Upper lobe of left lung (tissue), 6 donors: ENCODE measurements around the gene TAF1A. TPM values are rescaled to one million over a fixed set of nuclear protein-coding genes. Genes with fewer than 3 reads are reported as not detected.

Experiments used
- ATAC-seq, 2 donors: fragments of 200-7000 bp; cut with Tn5 transposase; one replicate each; pipeline ENCODE4 v1.9.1; 2022; ENCODE audit warnings: mild to moderate bottlenecking in 2 of 2, moderate library complexity in 2 of 2; ENCODE audit not compliant: low FRiP score in 2 of 2
- DNase-seq, 2 donors: peaks; one replicate each; pipeline ENCODE4 v3.0.0-alpha.2; 2019 to 2020
- H3K27ac ChIP-seq, 4 donors: fragments of 200-600 bp; sonication (generic); one replicate each; pipeline ENCODE4 v1.5.1; 2016 to 2019
- H3K27me3 ChIP-seq, 4 donors: fragments of 200-600 bp; sonication (generic); one replicate each; pipeline ENCODE4 v1.5.1; 2017 to 2019
- H3K36me3 ChIP-seq, 4 donors: fragments of 200-600 bp; sonication (generic); one replicate each; pipeline ENCODE4 v1.5.1; 2016 to 2019
- H3K4me1 ChIP-seq, 4 donors: fragments of 200-600 bp; sonication (generic); one replicate each; pipeline ENCODE4 v1.5.1; 2018 to 2019
- H3K4me3 ChIP-seq, 4 donors: fragments of 200-600 bp; sonication (generic); one replicate each; pipeline ENCODE4 v1.5.1; 2017 to 2019; ENCODE audit warnings: mild to moderate bottlenecking in 2 of 4, moderate library complexity in 1 of 4
- H3K9me3 ChIP-seq, 4 donors: fragments of 200-600 bp; sonication (generic); one replicate each; pipeline ENCODE4 v1.5.1; 2018 to 2019
- EP300 ChIP-seq, 4 donors: sonication (generic); formaldehyde crosslinking; IDR thresholded peaks; one replicate each; pipeline ENCODE4 v1.5.1; 2017; ENCODE audit warnings: antibody characterized with exemption in 4 of 4, control low read depth in 2 of 4
- POLR2A ChIP-seq, 4 donors: fragments of 450-650 bp; IDR thresholded peaks; one replicate each; pipeline ENCODE4 v1.5.1; 2016 to 2017; ENCODE audit warnings: antibody characterized with exemption in 4 of 4, mild to moderate bottlenecking in 2 of 4
- POLR2AphosphoS5 ChIP-seq, 2 donors: sonication (generic); formaldehyde crosslinking; IDR thresholded peaks; one replicate each; pipeline ENCODE4 v1.5.1; 2017; ENCODE audit warnings: antibody characterized with exemption in 2 of 2
- WGBS, 2 donors: methylation state at CpG; one replicate each; pipeline ENCODE4 v1.1.5; 2017 to 2018; 5-methylcytosine and 5-hydroxymethylcytosine counted together
- total RNA-seq, 6 donors: library from RNA; depleted of rRNA in 4 of 6; stranded (reverse); fragments of >200 nt in 4 of 6; gene quantifications; one replicate each; pipeline versions ENCODE4 v1.1.0 to v1.2.1, GENCODE V29; 2016 to 2021
- TF ChIP-seq, protein P1 (sequence below), 6 experiments: fragments of 450-650 bp in 4 of 6; fragments of 200-600 bp in 2 of 6; sonication (generic) in 2 of 6; IDR thresholded peaks; one replicate each; pipeline ENCODE4 v1.5.1; 2016 to 2019; ENCODE audit warnings: antibody characterized with exemption in 6 of 6
- donor health status: DM: no; HTN: no; CAD: no; lungs with moderate emphysema.
- donor health status: DM: no; HTN: yes; CAD: no; lungs with severe emphysema.

TAF1A gene
- total RNA-seq, 6 donors from 2014 or later = 1.6 to 12.0 (median 4.7) TPM

DNA sequence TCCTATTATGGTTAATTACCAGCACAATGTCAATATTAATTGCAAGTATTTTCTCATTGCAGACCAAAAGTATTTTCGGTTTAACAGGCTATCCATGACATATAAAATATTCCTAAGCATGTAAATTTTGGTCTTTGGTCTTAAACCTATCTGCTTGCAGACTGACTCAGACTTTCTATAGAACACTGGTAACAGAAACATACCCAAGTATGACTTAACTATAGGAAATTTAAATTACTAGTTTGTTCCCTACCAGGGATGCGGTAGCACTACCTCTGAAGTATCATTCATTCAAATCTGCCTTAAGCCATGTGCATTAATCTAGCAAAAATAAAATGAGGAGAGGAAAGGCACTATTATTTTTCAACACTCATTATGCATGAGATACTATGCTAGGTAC is 2.9 kb downstream of the TAF1A start:
- Histone ChIP-seq H3K36me3 (peaks cover 0 to 30% (median 3%) of the 10 kb centered on the region in 4 donors), H3K27me3 (no peaks in the 10 kb centered on the region), H3K9me3 (no peaks in the 10 kb centered on the region), H3K4me3 (no peak overlapping the region), H3K4me1 (peaks cover 16 to 23% (median 18%) of the 10 kb centered on the region in 4 donors), H3K27ac (no peak overlapping the region)
- TF ChIP-seq POLR2A (IDR thresholded peaks at IDR 0.05) (no peak), POLR2AphosphoS5 (IDR thresholded peaks at IDR 0.05) (no peak), EP300 (IDR thresholded peaks at IDR 0.05) (no peak)
- TF ChIP-seq, protein P1, sequence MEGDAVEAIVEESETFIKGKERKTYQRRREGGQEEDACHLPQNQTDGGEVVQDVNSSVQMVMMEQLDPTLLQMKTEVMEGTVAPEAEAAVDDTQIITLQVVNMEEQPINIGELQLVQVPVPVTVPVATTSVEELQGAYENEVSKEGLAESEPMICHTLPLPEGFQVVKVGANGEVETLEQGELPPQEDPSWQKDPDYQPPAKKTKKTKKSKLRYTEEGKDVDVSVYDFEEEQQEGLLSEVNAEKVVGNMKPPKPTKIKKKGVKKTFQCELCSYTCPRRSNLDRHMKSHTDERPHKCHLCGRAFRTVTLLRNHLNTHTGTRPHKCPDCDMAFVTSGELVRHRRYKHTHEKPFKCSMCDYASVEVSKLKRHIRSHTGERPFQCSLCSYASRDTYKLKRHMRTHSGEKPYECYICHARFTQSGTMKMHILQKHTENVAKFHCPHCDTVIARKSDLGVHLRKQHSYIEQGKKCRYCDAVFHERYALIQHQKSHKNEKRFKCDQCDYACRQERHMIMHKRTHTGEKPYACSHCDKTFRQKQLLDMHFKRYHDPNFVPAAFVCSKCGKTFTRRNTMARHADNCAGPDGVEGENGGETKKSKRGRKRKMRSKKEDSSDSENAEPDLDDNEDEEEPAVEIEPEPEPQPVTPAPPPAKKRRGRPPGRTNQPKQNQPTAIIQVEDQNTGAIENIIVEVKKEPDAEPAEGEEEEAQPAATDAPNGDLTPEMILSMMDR (IDR thresholded peaks at IDR 0.05) = no peak
- ATAC-seq (no peak), DNase-seq (no peak)
- 92 to 95% methylated on average over 2 of the region's 2 CpGs for WGBS, 2 donors

DNA sequence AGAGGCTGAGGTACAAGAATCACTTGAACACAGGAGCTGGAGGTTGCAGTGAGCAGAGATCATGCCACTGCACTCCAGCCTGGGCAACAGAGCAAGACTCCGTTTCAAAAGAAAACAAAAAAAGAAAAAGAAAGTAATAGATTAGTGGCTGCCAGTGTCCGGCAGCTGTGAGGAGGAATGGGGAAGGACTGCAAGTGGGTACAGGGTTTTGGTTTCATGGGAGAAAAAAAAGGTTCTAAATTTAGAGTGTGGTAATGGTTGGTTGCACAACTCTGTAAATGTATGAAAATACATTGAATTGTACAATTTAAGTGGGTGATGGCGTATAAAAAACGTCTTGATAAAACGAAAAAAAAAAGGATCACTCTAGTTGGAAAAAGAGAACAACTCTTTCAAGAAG is 6.7 kb downstream of the TAF1A start:
- 64 to 65% methylated on average over 5 of the region's 5 CpGs for WGBS, 2 donors
- H3K4me1 ChIP-seq = peaks cover 0 to 6% (median 3%) of the 10 kb centered on the region in 4 donors
- no peaks in the 10 kb centered on the region for H3K27me3 ChIP-seq
- DNase-seq = no peak
- no peaks in the 10 kb centered on the region for H3K9me3 ChIP-seq
- ATAC-seq = peak in 1 of 2 donors; percentile 40
- no peak overlapping the region for H3K4me3 ChIP-seq
- TF ChIP-seq EP300 (IDR thresholded peaks at IDR 0.05) (no peak), POLR2A (IDR thresholded peaks at IDR 0.05) (no peak), POLR2AphosphoS5 (IDR thresholded peaks at IDR 0.05) (no peak)
- TF ChIP-seq, protein P1 (IDR thresholded peaks at IDR 0.05) = no peak
- H3K36me3 ChIP-seq = peaks cover 0 to 33% (median 3%) of the 10 kb centered on the region in 4 donors
- H3K27ac ChIP-seq = peak overlapping the region in 1 of 4 donors; percentile 40

DNA sequence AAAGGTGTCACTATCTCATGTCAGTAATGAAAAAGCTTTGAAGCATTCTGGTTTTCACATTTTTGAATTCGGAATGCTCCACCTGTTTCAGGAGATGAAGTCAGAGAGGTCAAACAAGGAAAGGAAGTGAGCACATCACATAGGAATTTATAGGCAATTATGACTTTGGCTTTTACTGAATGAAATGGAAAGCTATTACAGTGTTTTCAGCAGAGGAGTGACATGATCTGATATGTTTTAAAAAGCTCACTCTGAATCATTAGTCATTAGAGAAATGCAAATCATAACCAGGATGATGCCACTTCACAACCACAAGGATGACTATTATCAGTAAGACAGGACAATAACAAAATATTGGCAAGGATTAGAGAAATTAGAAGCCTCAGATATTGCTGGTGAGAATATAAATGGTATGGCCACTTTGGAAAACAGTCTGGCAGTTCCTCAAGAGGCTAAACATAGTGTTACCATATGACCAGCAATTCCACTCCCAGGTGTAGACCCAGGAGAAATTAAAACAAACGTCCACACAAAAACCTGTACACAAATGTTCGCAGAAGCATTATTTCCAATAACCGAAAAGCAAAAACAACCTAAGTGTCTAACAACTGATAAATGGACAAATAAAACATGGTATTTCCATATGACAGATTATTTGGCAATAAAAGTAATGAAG is 7.5 kb downstream of the TAF1A start:
- H3K27ac ChIP-seq = no peak overlapping the region
- DNase-seq (no peak), ATAC-seq (no peak)
- TF ChIP-seq POLR2AphosphoS5 (IDR thresholded peaks at IDR 0.05) = no peak
- no peak for TF ChIP-seq EP300 (IDR thresholded peaks at IDR 0.05)
- TF ChIP-seq, protein P1 (IDR thresholded peaks at IDR 0.05) = no peak
- no peak for TF ChIP-seq POLR2A (IDR thresholded peaks at IDR 0.05)
- peaks cover 0 to 31% (median 3%) of the 10 kb centered on the region in 4 donors for H3K36me3 ChIP-seq
- no peaks in the 10 kb centered on the region for H3K9me3 ChIP-seq
- H3K4me1 ChIP-seq = peaks cover 0 to 6% (median 3%) of the 10 kb centered on the region in 4 donors
- no peaks in the 10 kb centered on the region for H3K27me3 ChIP-seq
- H3K4me3 ChIP-seq = no peak overlapping the region
- WGBS, 2 donors = 84 to 86% methylated on average over 4 of the region's 4 CpGs

GRCh38 chr1:222579316-222579715 is 10.4 kb downstream of the TAF1A start:
- 82 to 84% methylated on average over 3 of the region's 3 CpGs for WGBS, 2 donors

DNA sequence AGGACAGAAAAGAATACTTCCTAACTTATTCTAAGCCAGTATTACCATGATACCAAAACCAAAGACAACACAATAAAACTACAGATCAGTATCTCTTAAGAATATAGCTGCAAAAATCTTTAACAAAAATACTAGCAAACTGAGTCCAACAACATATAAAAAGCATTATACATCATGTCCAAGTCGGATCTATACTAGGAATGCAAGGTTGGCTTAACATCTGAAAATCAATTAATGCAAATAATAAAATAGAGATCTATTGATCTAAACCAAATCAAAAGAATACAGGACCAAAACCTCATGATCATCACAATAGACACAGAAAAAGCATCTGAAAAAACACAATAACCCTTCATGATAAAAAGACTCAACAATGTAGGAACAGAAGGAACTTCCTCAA is 18.9 kb downstream of the TAF1A start:
- Histone ChIP-seq H3K9me3 (peaks cover 0 to 5% (median 0%) of the 10 kb centered on the region in 4 donors), H3K36me3 (peaks cover 0 to 42% (median 7%) of the 10 kb centered on the region in 4 donors), H3K4me3 (no peak overlapping the region), H3K27me3 (no peaks in the 10 kb centered on the region), H3K4me1 (no peaks in the 10 kb centered on the region), H3K27ac (no peak overlapping the region)
- ATAC-seq (no peak), DNase-seq (no peak)
- WGBS, 2 donors = 80 to 97% methylated on average over 1 of the region's 1 CpG
- TF ChIP-seq EP300 (IDR thresholded peaks at IDR 0.05) (no peak), POLR2AphosphoS5 (IDR thresholded peaks at IDR 0.05) (no peak), POLR2A (IDR thresholded peaks at IDR 0.05) (no peak)
- TF ChIP-seq, protein P1 (IDR thresholded peaks at IDR 0.05) = no peak

More at GRCh38 chr1:222579316-222579715, 10.4 kb downstream of the TAF1A start:
- DNase-seq (no peak), ATAC-seq (no peak)
- no peak for TF ChIP-seq EP300 (IDR thresholded peaks at IDR 0.05)
- Histone ChIP-seq H3K27me3 (no peaks in the 10 kb centered on the region), H3K4me3 (no peak overlapping the region), H3K36me3 (peaks cover 0 to 40% (median 3%) of the 10 kb centered on the region in 4 donors), H3K4me1 (peaks cover 0 to 6% (median 2%) of the 10 kb centered on the region in 4 donors), H3K27ac (no peak overlapping the region), H3K9me3 (no peaks in the 10 kb centered on the region)
